HG02970 (cell line): ENCODE measurements around the gene CPLX1.
"Not testable (repeated sequence)": the region's sequence is repeated elsewhere in the genome, so short reads cannot be mapped to it uniquely, and the experiment has no call there.

Experiments used
- ATAC-seq: cut with Tn5 transposase; IDR thresholded peaks from one replicate; pipeline ENCODE4 v1.9.1; 2021; ENCODE audit warnings: mild to moderate bottlenecking, moderate library complexity, moderate number of reproducible peaks; ENCODE audit not compliant: unreplicated experiment, low FRiP score

The CPLX1 gene

DNA sequence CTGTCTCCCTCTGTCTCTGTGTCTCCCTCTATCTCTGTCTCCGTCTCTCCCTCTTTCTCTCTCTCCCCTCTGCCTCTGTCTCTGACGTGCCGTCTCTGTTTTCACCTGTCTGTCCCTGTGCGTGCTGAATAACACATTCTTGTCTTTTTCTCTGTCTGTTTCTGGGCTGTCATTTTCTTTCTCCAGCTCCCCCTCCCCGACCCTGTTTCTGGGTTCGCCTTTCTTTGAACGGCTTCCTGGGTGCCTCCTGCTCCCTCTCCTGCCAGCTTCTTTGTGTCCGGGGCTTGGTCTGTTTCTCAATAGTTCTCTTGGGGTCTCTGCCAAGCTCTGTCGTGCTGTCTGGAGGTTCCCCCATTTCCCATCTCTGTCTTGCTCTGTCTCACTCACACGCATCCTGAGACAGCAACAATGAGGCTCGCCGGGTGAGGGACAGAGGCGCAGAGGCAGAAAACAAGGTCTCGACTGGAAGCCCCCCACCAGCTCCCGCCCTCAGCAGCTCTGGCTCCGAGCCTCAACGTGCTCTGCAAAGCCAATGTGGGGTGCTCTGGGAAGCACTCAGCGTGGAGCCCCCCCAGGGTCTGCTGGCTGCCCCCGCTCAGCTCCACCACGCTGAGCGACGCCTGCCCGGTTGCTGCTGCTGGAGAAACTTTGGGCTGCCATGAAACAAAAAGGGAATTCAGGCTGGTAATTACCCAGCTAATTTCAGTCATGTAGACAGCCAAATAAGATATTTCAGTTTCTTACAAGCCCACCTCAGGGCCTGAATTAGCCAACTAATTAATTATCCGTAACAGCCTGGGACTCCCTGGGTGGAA lies 3.4 kb downstream of the CPLX1 start:
- ATAC-seq, result no peak

DNA sequence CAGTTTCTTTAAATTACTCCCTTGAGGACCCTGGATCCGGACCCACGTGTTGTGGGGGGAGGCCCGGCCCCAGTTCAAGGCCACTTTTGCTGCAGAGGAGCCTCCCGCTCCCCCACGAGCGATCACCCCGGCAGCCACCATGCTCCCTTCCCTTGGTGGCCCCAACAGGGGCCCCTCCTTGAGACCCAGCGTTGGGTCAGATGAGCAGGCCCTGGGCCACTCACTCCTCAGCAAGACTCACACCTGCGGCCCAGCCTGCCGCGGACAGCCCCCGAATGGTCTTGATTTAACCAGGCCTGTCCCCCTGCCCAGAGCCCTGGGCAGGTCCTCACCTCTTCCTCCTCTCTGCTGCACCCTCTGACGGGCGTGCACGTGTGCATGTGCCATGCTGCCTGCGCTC lies 4.3 kb downstream of the CPLX1 start:
- ATAC-seq, result no peak

GRCh38 chr4:821181-821591 lies 4.7 kb downstream of the CPLX1 start:
- no peak for ATAC-seq

- no peak for ATAC-seq
Observed at GRCh38 chr4:820230-821172, 5.4 kb downstream of the CPLX1 start.

- ATAC-seq, result no peak
Observed at GRCh38 chr4:819401-820229, 6.3 kb downstream of the CPLX1 start.

- no peak for ATAC-seq
Observed at GRCh38 chr4:818106-818921, 7.6 kb downstream of the CPLX1 start.

DNA sequence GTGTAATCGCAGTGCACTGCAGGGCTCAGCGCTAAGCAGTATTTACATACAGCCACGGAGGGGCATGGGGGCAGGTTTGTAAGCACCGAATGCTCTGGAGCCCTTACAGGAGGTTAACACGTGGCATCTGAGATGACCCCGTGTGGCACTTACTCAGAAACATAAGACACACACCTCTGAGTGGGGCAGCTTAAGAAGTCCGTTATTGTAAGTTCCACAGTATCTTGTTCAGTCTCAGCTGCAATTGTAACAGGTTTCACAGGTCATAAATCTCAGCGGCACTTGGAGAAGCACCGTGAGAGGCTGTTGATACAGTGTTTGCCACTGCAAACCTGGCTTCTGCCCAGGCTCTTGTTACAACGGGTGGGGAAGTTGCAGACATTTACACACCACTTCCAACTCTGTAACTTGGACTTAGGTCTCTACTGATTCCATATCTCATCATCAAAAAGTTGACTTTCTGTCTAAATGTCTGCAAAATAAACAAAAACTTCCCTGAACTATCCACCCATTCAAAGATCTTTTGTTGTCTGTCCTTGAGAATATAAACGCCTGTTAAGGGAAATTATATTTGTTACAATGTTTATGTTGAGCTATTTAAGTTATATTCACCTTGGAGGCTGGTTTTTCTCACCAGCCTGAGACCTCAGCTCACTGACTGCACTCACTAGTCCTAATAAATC lies 10.3 kb downstream of the CPLX1 start:
- no peak for ATAC-seq

DNA sequence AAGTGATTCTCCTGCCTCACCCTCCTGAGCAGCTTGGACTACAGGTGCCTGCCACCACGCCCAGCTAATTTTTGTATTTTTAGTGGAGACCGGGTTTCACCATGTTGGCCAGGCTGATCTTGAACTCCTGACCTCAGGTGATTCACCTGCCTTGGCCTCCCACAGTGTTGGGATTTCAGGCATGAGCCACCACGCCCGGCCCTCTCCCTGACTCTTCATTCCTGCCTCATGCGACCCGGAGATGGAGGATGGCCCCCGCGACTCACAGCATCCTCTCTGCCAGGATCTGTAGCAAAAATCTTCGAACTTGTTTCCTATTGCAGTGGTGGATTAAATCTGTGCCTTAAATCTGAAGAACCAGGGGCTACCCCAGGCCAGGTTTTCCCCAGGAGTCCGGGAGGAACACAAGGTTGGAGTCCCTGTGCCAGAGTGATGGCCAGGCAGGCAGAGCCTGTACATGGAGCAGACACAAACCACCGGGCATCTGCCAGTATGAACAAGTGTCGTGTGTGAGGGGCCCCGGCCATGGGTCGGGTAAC lies 11.5 kb downstream of the CPLX1 start:
- no peak for ATAC-seq

DNA sequence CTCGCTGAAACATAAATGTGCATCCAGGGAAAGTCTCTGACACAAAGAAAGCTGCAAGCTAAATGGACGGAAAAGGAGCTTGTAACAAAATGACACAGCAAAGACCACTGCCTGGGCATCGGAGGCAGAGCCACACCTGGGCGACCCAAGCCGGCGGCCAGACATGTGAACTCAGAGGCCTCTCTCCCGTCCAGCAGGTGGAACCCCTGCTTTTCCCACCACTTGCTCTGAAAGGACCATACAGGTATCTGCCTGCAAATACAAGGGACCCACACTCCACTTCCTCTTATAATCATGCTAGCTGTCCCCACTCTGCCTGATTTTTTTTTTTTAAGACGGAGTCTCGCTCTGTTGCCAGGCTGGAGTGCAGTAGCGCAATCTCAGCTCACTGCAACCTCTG lies 12.0 kb downstream of the CPLX1 start:
- no peak for ATAC-seq

DNA sequence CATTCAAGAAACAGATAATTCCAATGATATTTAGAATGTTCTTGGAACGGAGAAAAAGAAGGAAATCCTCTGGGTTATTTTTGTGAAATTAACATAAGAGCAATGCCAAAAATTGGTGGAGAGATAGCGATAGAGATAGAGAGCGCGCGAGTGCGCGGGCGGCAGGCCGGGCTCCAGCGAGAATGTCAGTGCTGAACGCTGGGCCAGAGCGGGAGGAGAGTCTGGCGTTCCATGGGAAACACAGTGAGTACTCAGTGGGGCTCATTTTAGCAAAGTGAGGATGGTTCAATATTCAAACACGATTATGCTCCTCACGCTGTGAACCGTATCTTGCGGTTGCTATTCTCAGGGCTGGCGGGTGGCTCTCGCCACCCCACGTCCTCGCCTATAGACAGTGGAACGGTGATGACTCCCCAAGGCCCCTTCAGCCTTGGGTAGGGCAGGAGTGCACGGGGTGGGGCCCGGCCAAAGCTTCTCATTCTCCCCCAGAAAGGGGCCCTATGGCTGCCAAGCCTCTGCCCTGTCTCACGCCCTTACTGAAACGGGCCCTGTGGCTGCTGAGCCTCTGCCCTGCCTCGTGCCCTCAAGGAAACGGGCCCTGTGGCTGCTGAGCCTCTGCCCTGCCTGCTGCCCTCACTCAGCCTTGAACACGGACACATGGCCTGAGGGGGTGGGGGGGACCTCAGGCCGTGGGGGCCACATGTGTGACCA lies 16.9 kb downstream of the CPLX1 start:
- no peak for ATAC-seq

DNA sequence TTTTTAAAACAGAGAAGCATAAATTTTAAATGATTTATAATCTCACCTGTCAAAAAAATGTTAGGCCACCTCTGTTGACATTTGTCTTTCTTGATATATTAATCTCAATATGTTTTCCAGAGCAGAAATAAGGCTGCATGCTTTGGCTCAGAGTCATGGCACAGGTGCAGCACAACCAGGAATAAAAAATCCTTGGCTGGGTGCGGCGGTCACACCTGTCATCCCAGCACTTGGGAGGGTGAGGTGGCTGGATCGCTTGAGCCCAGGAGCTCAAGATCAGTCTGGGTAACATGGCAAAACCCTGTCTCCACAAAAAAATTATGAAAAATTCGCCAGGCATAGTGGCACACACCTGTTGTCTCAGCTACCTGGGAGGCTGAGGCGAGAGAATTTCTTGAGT lies 18.1 kb downstream of the CPLX1 start:
- no peak for ATAC-seq

- not testable (repeated sequence) for ATAC-seq
Observed at GRCh38 chr4:806979-807378, 18.9 kb downstream of the CPLX1 start.

DNA sequence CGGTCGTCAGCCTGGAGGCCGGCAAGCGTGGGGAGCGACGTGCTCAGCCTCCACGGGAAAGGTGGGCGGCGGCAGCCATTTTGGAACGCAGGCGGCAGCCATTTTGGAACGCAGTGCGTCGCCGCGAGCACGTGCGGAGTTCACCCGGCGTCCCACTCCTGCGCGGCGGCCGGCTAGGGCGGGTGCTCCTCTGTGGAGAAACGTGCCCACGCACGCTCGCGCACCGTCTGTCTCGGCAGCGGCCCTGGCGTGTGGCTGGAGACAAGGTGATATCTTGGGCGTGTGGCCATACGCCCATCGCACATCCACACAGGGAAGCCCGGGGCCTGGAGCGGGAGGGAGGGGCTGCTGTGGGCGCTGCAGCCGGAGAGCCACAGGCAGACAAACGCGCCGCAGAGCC lies 21.1 kb downstream of the CPLX1 start:
- no peak for ATAC-seq

DNA sequence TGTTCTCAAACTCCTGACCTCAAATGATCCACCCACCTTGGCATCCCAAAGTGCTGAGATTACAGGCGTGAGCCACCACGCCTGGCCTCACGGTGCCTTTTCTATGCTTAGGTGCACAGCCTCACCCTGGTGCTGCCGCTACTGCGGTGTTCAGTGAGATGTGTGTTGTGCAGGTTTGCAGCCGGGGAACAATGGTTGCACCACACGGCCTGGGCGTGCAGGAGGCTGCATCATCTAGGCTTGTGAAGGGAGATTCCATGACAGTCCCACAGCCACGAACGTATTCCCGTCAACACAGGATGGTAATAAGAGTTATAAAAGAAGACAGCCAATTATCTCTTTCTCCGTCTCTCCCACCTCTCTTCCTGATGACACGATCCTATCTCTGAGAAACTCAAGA lies 22.0 kb downstream of the CPLX1 start:
- no peak for ATAC-seq

GRCh38 chr4:801436-802124 lies 24.3 kb downstream of the CPLX1 start:
- no peak for ATAC-seq

DNA sequence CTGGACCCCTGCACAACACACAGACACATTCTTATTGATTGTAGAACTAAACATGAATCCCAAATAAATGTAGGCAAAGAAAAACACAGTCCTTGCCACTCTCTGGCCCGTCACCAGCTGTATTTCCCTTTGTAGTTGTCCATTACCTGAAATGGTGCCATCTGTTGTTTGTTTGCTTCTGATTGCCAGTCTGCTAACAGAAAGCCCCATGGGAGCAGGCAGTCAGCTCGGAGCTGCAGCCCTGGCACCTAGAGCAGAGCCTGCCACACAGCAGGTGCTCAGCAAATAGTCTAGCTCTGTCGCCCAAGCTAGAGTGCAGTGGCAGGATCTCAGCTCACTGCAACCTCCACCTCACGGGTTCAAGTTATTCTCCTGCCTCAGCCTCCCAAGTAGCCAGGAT lies 28.9 kb downstream of the CPLX1 start:
- ATAC-seq, result no peak

DNA sequence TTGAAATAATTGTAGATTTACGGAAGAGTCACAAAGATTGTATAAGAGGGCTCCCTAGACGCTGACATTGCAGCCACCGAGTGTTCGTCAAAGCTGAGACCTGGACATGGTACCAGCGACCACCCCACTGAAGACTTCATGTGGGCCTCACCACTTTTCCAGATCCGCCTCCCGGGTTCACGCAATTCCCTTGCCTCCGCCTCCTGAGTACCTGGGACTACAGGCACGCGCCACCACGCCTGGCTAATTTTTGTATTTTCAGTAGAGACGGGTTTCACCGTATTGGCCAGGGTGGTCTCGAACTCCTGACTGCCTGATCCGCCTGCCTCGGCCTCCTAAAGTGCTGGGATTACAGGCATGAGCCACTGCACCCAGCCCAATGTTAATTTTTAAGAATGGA lies 29.7 kb downstream of the CPLX1 start:
- ATAC-seq, result no peak

GRCh38 chr4:795726-796119 lies 30.2 kb downstream of the CPLX1 start:
- no peak for ATAC-seq
